Measurements from ENCODE around the gene ASIC4.

ASIC4 gene

DNA sequence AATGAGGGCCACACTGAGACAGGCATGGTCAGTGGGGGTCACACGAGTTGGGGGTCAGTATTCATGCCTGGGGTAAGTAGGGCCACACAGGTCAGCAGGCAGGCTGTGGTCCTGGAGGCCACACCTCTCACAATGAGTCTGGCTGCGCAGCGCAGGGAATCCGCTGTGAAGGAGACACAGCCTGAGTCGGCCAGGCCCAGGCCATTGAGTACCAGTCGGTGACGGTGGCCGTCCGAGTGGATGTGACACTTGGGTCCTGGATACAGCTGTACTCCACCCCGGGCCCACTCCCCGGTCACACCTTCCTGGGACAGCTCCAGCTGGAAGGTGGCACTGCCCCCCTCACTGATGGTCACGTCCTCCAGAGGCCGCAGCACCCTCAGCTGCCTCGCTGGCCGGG, 40.1 kb downstream of the ASIC4 start:
- no peak for DNase-seq

DNA sequence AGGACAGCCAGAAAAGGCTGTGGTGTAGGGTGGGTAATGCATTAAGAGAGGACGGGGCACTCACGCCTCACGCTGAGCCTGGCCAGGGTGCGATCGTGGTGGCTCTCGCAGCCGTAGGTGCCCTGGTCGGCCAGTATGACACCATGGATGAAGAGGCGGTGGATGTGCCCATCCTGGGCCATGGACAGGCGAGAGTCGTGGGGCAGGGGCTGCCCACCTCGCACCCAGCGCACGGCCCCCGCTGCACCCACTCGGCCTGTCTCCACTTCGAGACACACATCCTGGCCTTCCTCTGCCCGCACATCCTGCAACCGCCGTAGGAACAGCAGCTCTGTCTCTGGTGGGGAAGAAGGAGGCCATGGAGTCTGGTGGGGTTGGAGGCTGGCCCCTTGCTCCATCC, 41.7 kb downstream of the ASIC4 start:
- no peak for DNase-seq

DNA sequence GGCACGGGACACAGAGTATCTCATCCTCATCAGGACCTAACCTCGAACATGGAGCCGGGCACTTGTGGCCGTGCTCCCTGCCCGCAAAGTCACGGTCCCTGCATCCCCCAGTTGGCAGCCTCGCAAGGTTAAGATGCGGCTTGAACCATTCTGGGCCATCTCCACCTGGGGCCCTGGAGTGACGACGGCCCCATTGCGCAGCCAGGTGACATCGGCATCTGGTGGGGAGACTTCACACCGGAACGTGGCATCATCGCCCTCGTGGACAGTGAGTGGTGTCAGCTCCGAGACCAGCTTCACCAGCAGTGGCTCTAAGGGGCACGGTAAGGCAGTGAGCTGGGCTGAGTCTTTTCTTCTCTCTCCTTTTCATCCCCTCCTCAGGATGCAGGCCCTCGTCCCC, 42.1 kb downstream of the ASIC4 start:
- DNase-seq = no peak

DNA sequence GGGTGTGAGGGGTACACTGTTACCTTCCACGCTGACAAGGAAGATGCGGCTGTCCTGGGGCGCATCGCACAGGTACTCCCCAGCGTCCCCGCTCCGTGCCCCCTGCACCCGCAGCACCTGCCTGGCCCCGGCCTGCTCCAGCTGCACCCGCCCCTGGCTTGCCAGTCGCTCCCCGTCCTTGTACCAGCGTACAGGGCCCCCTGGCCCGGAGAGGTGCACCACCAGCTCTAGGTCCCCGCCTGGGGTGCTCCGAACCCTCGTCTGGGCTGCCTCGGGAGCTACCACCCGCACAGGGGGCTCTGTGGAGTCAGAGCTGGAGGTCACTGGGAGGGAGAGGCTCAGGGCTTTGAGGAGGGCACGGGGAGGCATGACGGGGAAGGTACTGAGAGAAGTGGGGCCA, 43.0 kb downstream of the ASIC4 start:
- no peak for DNase-seq

DNA sequence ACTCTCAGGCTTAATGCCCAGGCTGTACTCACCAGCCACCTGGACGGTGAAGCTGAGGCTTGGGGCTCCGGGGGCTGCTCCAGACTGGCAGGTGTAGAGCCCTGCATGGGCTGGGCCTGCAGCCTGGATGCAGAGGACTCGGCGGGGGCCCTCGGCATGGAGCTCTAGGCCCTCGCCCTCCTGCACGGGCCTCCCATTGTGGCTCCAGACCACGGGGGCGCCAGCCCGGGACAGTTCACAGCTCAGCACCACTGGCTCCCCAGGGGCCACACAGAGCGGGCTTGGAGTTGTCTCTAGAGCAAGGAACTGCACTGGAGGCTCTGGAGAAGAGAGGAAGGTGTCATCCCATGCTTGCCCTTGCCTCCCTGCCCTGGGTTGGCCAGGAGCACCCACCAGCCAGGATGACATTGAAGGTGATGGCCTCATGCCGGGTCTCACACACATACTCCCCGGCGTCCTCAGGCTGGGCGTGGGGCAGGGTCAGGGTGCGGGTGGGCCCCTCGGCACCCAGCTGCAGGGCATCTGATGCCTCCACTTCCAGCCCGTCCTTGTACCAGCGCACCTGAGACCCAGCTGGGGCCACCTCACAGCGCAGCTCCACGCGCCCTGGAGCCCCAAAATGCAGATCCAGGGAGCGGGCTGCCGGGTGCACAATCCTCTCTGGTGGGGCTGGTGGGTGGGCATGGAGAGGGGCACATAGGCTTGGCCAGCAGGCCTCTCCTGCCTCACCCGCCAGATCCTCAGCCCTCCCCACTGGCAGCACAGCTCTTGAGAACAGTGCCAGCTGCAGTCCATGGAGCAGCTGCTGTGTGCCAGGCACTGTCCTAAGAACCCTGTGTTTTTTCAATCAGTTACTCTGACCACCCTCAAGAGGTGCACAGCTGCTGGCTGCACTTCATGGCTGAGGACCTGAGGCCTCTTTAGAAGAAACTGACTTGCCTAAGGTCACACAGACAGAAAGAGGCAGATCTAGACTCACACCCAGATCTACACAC, 43.8 kb downstream of the ASIC4 start:
- no peak for DNase-seq

DNA sequence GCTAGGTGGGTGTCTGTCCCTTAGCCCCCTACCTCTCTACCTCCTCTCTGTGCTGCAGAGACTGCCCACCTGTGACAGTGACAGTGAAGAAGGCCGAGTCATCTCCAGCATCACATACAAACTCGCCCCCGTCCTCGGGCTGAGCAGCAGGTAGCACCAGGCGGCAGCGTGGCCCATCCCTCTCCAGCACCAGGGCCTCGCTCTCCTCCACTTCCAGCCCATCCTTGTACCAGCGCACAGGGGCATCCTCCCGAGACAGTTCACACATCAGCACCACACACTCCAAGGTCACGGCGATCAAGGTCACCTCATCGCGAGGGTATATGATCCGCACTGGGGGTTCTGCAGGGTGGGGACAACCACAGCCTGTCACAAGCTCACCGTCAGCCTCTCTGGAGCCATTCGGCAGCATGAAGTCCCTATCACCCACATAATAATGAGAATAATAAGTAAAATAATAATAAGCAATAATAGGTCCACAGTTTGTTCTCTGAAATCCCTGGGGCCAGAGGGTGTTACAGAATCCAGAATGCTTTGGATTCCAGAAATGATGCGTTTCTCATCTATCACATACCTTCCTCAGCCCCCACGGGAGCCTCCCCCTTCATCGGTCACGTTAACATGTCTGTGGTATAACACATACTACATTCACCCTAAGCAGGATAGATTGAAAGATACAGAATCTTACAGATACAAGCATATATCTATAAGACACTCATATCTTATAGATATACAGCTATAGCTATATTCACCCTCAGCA, 45.1 kb downstream of the ASIC4 start:
- DNase-seq = no peak

DNA sequence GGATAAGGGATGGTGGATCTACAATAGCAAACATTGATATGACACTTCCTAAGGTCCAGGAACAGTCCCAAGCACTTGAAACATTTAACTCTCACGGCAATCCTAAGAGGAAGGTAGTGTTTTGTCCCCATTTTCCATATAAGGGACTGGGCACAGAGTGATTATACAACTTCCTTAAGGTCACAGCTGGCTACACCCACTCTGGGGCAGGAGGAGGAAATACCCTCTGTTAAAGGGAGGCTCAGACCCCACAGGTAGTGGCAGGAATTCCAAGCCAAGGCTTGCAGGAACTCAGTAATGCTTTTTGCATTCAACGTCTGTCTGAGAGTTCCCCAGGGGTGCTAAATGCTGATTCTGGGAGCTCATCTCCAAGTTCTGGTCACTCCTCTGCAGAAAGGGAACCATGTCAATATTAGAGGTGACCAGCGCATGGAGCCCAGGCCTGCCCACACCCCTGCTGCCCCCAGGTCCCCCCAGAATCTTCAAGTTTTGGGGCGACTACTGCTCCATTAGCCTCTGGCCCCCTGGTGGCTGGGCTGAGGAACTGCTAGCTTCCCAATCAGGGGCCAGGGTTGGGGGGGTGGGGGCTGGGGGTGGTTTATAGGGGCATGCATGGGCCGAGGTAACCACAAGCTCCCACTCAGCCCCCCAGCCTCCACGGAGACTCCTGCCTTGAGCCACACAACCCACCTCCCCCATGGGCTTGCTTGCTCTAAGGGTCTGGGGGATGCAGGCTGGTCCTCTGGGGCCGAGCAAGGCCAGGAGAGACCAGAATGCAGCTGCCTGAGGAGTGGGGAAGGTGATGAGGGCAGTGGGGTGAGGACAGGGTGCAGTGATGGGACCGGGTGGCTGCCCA, 46.0 kb downstream of the ASIC4 start:
- peak in 1 of 4 experiments; percentile 14 for DNase-seq

DNA sequence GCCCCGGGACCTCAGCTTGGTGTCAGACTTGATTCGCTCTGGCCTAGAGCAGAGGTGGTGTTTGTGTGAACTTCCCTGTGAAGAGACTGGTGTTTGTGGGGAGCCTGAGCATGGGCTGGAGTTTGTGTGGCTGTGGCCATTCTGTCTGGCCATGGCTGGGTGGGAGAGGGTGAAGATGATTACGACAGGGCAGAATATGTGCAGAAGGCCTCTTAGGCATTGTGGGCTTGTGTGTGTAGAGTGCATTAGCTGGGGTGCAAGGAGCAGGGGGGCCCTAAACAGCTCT, 46.6 kb downstream of the ASIC4 start:
- DNase-seq = no peak

DNA sequence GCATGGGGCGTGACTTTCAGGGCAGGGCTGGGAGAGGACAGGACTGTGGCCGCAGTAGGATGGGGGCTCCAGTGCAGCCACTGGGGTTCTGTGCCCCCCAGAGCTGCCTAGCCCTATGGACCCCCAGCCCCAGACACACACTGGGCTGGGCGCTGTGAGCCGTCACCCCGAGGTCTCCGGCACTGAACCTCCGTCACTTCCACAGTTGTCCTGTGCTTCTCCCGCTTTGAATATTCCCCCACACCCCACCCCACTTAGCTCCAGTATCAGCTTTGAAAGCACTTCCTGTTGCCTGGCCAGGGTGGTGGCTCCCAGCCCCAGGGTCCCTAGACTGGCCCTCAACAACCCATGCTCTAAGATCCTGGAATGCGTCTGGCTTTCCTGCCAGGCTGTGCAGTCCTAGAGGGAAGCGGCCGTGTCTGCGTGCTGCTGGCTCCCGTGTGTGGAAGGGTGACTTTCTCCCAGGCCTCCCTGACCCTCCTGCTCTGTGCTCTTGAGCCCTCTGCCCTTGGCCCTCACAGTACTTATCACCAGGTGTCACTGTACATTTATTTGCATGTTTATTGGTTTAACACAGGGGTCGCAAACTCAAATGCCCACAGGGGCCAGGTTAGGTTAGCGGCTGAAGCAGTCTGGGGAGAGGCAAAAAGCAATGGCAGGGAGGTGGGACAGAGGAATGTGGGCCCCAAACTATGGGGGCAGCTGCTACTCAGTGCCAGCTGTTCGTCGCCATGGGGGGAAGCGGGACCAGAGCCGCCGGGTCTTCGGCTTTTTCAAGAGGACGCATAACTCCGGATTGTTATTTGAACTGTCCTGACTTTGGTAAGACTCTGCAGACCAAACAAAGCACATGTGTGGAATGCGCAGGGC, 47.1 kb downstream of the ASIC4 start:
- no peak for DNase-seq

DNA sequence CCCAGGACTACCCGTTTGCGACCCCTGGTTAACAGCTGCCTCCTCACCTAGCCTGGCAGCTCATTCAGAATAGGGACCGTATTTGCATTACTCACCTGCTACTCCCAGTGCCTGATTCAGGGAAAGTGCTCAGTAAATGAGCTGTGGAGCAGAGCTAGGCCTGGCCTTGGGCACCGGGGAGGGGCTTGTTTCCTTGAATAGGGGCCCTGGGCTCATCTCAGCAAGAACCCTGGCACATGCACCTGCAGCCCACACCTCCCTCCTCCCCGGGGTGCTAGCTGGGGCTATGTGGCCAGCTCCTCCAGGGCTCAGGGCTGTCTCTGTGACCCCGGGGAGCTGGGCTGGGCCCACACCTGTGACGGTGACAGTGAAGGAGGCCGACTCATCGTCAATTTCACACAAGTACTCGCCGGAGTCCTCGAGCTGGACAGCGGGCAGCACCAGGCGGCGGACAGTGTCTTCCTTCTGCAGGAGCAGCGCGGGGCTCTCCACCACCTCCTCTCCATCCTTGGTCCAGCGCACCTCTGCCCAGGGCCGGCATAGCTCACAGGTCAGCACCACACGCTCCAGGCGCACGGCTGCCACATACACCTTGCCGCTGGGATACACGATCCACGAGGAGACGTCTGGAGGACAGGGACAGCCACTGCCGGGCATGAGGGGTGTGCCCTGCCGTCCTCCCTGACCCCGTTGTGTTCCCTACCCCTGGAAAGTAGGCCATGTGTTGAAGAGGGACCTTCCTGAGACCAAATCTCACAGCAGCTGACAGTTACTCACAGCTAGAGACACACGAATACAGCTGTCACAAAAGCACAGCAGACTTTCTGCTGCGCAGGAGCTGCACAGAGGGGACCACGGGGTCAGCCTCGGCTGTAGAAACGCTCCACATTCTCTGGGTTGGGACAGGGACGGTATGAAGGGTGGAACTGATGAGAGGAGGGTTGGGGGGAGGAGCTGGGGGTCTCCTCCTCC, 48.1 kb downstream of the ASIC4 start:
- no peak for DNase-seq

DNA sequence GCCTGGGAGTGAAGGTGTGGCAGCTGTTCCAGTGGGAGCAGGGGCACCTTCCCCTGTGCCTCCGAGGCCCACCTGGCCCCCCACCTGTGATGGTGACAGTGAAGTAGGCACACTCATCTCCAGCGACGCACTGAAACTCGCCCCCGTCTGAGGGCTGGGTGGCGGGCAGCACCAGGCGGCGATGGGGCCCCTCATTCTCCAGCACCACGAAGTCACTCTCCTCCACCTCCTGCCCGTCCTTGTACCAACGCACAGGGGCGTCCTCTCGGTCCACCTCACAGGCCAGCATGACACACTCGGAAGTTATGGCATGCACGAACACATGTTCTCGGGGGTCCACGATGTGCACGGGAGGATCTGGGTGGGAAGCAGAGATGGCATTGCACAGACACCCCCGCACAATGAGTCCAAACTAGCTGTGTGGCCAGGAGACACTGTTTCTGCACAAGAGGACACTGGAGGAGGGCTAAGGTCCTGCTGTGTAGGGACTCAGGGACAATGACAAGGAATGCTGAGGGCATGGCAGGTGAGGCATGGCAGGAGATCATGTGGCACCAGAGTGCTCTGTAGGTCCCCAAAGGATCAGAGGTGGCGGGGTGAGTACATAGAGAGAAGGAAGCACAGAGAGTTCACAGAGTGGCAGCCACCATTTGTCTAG, 49.1 kb downstream of the ASIC4 start:
- DNase-seq = no peak

DNA sequence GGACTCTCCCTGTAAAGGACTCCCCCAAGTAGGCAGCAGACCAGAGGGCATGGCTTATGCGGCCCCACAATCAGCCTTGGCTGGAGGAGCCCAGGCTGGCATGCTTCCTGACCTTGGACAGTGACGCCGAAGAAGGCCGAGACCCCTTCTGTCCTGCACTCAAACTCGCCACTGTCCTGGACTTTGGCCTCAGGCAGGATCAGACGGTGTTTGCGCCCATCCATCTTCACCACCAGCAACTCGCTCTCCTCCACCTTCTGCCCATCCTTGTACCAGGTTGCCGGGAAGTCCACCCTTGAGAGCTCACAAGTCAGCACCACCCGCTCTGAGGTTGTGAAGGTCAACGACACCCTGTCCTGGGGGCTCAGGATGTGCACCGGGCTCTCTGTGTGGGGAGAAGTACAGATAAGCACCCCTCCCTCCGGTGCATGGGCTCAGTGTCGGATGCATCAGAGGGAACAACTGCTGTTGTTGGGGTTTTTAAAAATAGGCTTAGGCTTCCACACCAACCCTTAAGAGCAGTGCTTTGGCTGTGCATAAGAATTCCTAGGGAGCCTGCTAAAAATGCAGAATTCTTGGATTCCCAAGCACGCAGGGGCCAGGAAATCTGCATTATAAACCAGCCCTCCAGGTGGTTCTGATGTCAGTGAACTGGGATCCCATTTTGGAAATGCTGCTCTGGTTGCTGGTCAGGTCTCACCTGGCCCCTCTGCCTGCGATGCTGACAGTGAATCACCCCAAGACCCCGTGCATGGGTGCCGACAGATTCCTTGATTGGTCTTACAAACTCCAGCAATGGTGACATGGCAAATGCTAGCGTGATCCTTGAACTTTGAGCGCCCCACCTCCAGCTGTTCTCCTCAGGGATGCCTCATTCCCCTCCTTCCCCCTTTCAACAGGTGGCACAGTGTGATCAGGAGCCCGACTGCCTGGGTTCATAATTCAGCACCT, 51.1 kb downstream of the ASIC4 start:
- no peak for DNase-seq

DNA sequence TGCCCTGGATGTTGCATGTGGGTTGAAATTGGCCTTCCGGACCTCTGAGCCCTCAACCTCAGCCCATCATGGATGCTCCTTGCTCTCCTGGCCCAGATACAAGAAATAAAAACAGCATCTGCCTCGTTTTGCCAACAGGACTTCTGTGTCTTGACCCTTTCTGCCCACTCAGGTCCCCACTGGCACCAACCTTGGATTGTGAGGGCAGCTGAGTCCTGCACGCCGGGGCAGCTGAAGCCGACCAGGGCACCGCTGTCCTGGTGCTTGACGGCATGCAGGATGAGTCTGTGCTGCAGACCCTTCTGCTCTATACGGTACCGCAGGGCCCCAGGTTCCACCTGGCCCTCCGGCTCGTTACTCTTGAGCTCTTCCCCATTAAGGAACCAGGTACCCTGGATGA, 52.4 kb downstream of the ASIC4 start:
- no peak for DNase-seq

DNA sequence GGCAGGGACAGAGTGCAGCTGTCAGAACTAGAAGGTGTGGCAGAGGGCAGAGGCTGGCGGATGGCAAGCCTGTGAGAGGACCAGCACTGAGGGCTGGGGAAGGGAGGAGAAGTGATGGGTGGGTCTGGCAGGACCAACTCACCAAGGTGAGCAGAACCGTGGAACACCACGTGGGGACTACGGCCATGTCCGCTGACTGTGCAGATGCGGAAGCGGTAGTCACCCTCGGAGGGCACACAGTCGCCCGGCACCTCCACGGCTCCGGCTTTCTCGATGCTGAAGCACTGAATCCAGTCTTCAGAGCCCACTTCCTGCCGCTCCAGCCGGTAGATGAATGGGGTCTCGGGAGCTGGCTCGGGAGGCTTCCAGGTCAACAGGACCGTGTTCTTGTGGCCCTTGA, 52.8 kb downstream of the ASIC4 start:
- DNase-seq = no peak

DNA sequence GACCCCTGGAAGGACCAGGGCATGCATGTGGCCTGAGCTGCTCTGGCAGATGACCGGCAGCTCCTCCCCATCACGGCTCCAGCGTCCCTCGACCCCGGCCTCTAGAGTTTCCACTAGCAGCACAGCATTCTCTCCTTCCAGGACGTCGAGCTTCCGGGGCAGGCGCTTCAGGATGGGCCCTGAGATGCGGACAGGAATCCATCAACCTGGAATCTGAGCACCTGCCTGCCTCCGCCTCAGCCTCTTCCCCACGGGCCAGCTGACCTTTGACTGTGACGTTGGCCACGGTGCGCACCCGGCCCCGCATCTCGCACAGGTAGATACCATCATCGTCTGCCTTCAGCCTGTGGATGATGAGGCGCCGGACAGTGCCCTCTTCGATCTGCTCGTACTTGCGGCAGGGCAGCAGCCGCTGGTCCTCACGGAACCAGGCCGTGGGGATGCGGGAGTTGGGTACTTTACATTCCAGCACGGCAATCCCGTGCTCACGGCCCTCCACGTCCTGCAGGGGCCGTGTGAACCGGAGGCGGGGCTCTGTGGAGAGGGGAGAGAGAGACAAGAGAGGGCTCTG, 53.6 kb downstream of the ASIC4 start:
- DNase-seq = no peak

DNA sequence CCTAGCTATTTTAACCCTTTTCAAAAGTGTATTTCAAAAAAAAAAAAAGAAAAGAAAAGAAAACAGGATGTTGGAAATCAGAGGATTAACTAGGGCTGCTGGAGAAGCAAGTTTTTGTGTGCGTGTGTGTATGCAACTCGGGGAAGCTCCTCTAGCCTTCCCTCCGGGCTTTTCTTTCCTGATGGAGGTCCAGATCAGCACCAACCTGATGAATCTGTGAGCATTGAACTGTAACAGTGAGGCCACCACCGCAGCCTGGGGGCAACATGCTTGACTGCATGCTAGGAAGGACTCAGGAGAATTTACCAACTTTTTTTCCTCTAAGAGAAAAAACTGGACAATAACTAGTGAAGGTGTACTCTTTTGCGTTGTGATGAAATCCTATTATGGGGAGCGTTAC, 54.8 kb downstream of the ASIC4 start:
- DNase-seq = no peak

DNA sequence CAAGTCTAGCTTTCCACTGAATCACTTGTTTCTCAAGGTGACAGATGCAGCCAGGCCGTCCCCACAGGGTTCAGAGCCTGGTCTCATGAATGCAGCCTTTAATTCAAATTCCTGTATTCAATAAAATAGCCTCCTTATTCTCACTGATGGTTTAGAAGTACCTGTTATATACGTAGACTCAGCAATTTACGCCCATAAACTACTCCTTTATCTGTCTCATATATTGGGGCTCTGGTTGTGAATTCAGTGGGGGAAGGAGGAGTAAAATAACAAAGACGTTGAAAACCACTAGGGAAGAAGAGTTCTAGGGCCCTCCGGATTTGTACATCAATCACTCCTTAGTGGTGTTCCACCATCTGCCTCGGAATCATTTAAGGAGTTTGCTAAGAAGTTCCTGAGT, 55.4 kb downstream of the ASIC4 start:
- DNase-seq = no peak

DNA sequence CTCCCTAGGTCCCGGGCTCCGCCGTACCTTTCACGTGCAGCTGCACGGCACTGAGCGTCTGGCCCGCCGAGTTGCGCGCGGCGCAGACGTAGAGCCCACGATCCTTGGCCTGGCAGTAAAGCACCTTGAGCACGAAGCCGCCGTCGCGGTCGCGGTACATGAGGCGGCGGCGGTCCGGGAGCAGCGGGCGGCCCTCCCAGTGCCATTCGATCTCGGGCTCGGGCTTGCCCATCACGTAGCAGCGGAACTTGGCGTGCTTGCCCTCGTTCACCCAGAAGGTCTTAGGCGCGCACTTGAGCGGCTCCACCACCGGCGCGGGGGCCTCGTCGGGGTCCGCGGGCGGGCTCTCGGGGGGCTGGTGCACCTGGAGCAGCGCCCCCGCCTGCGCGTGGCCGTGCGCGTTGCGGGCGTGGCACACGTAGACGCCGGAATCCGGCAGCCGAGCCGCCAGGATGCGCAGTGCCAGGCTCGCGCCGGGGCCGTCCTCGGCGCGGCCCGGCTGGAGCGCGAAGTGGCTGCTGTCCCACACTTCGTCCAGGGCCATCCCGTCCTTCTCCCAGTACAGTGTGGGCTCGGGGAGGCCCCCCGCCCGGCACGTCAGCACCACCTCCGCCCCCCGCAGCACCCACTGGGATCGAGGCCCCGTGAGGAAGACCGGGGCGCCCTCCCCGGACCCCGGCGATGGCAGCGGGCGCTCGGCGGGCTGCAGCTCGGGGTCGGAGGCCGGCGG, 56.1 kb downstream of the ASIC4 start:
- DNase-seq = no peak

Measured in activated naive CD4-positive, alpha-beta T cell (primary cell).